ENCODE measurements around the gene STX7.

Gene STX7

DNA sequence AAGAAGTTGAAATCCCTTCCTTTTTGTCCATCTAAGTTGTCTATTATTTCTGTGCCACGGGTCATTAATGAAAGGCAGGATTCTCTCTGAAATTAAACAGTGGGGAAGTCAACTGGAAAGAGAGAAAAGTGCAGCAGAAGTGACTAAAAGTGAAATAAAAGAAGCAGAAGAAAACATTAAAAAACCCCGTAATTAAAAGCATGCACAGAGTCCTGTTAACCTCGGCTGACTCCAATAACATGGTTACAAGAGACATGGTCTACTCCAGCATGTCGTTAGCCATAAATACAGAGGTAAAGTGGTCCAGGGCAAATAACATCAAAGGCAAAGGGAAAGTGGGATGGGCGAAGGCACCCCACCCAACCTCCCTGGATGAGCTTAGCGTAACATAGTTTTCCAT is 98.6 kb downstream of the STX7 start:
- no peak for DNase-seq

DNA sequence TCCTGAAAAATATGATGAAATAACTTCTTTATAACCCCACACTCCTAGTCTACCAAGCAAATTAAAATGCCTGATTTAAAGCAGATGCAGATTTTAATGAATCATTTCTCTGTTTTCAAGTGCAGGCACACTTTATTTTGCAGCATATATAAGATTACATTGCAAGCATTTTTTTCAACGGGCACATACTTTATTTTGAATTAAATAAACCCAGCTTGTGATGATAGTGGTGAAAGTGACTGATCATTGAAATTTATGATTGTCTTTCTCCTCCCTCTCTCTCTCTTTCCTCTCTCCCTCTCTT is 99.5 kb downstream of the STX7 start:
- no peak for DNase-seq

DNA sequence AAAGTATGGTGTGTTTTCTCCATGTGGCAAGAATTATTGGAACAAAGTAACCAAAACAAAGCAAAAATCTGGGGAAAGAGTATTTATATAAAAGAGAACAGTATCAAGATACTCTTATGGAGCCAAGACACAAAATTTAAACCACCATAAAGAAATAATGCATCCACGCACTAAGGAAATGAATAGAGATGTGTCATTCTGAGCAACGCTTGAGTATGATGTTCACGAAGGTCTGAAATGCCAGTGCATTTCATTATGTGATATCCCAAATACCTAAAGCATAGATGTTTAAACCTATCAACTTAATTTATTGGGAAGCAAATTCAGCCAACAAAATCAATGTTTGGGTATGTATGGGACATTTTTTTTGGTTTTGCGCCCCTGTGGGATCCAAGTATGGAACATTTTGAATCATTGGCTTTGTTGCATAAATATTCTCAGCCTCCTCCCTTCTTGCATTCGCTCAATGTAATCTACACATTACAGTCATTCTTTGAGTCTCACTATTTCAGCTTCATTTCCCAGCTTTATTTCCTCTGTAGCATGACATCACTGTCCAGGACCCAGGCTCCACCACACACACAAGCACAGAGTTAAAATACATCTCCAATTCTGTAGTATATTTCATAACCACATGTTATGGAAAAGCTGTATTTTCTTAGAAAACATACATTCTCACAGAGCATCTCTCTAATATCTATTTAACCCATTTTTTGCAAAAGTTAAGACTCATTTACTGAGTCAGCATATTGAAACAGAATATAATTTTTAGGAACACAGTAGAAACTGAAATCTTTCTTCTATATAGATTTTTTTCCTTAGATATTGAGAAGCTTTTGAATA is 100.0 kb downstream of the STX7 start:
- DNase-seq: no peak

DNA sequence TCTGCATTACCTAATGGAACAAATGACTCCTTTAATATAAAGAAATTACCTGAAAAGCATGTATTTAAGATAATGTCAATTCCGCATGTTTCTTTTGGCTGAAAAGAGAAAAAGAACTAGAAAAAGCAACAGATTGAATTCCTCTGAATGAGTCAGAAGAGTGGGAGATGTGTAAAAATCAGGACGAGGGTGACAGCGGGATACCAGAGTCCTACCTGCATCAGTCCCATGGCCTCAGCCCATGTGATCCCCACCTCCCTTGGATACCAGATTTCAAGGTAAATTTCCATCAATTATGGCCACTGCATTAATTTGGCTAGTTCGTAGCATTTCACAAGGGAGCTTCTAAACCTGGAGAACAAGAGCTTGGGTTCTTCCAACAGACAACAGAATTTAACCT is 101.6 kb downstream of the STX7 start:
- no peak for DNase-seq

DNA sequence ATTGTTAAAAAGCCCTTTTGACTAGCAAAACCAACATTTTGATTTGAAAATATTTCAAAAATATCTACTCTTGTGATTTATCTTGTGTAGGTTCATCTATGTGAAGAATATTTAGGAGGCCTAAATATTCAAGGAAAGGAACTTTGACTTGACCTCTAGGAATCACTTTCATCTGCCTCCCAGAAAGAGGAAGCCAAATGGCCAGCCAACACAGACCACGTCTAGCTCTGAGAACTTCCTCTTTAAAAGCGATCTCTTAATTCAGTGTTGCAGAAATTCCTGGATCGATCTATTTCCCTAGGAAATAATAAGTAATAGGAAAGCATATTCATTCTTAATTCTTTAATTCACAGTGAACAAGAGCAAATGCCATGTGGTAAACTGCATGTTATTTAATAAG is 102.1 kb downstream of the STX7 start:
- no peak for DNase-seq

DNA sequence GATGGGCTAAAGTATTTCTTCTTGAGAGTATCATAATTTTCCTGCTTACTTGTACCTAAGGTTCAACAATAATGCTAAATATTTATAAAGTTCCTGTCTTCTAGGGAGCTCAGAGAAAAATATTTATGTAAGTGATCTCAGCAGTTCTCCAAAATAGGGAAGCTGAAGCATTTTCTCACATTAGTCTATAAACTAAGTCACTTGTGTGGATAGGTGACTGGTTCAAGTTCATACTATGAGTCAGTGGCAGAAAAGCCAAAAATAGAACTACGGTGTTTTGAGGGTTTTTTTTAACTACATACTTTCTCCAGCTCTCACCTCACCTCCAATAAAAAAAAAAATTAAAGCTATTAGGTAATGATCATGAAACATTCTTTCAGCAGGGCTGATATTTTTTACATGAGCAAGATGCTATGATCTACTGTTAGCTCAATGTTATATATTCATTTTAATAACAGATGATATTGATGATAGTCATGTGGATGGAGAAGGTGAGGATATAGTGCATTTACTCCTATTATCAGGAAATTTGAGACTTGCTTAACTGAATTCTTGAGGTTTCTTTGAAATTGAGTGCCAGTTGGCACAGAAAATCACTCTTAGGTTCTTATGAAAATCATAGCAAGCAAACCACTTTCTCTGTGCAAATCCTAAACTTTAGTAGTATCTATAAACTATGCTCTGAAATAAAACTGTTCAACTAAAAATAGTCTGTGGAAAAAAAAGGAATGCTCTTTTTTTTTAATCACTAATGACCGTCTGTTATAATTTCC is 107.6 kb downstream of the STX7 start:
- no peak for DNase-seq

DNA sequence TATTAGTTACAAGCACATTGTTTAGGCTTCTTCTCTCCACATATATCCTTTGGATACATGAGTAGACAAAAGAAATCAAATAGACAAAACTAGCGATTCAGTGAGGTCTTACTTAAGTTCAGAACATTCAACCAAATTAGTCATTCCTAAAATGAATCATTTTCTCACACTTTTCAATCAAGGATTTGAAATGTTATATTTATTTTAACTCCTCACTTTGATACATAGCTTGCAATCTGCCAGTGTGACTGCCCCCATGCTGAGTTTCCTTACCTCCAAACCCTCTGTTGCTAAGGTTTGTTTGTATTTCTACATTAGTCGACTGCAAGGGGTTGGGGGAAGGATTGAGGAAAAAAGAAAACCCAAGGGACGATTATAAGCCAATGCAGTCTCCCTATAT is 108.2 kb downstream of the STX7 start:
- DNase-seq: no peak

DNA sequence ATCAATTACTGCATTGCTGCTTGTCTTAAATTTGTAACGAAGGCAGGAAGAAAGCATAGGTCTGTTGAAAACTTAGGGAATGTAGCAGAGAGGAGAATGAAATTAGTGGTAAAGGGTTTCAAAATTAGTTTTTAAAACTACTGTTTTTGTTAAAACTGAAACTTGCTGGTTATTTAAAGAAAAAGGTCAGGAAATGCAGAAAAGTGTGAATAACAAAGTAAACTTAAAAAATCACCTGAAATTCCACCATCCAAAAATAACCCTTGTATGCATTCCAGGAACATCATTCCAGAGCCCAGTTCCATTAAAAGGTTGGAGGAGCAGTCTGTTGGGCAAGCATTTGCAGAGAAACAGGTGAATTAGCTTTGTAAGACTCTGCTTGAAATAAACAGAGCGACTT is 108.6 kb downstream of the STX7 start:
- no peak for DNase-seq

DNA sequence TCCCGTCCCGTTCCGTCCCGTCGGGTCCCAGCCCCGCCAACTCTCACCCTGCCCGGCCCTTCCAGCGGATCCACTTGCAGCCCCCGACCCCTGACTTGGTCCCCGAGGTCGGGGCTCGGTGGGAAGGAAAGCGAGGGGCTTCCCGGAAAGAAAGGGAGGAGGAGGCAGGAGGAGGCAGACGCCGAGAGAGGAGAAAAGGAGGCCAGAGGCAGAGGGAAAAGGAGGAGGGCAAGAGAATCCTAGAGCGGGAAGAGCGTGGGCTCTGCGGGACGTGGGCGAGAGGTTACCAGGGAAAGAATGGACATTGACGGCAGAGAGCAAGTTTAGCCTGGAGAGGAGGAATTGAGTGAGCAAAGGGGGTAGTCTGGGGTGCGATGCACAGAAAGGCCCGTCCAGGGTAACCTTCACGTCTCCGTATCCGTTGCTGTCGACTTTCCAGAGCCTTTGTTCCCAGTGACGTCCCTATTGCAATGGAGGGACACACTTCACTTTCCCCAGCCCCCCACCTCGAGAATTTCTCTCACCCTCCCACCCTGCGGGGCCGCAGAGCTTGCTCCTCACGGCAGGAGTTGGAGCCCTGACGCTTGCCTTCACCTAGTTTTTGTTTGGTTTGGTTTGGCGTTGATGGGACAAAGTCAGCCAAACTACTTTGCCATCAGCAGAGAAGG is 111.2 kb downstream of the STX7 start:
- no peak for DNase-seq

DNA sequence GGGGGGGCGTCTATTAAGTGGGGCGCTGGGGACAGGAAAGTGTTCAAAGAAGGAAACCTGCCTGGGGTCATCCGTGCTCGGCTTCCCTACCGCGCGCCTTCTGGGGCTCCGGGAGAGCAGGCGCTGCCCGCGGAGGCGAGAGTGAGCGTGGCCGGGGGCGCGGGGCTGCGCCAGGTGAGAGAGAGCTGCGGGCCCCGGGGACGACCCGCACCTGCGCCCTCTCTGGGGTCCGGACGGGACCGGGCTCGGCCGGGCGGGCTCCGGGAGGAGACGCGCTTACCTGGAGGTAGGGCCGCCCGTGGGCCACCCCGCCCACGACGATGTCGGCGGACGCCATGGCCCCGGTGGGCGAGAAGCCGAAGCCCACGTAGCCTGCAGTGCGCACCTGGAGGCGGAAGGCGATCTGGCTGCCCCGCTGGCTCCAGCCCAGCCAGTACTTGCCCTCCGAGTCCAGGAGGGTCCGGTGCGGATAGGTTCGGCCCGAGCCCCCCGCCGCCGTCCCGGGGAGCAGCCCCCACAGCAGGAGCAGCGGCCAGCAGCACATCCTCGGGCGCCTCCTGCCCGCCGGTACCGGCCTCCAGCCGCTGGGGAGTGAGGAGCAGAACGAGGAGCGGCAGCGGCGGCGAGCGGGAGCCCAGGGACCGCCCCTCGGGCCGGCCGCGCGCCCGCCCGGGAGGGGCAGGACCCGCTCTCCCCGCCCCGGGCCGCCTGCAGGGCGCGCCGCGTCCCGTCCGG is 111.9 kb downstream of the STX7 start, which contains the start of gene MOXD1:
Gene MOXD1, minus strand, starts transcription at position 593 of the 735 bp plus-strand sequence. Its CDS starts 49 bp downstream, at position 544.
- peak in 15 of 58 donors; percentile 3 to 40 (median 16) for DNase-seq

DNA sequence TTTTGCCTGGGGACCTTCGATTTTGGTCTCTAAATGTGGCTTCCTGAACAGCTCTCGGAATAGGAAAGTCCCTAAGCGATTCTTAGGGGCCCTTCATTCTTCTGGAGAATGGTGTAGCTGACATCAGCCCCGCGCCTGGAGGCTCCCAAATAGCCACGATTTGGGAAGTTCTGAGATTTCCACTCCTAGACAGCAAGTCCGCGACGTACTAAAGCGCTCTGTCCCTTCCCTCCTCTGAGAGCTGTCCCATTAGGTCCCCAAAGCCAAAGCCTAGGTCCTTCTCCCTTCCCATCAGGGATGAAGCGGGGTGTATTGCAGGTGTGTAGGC is 112.4 kb downstream of the STX7 start:
- no peak for DNase-seq

DNA sequence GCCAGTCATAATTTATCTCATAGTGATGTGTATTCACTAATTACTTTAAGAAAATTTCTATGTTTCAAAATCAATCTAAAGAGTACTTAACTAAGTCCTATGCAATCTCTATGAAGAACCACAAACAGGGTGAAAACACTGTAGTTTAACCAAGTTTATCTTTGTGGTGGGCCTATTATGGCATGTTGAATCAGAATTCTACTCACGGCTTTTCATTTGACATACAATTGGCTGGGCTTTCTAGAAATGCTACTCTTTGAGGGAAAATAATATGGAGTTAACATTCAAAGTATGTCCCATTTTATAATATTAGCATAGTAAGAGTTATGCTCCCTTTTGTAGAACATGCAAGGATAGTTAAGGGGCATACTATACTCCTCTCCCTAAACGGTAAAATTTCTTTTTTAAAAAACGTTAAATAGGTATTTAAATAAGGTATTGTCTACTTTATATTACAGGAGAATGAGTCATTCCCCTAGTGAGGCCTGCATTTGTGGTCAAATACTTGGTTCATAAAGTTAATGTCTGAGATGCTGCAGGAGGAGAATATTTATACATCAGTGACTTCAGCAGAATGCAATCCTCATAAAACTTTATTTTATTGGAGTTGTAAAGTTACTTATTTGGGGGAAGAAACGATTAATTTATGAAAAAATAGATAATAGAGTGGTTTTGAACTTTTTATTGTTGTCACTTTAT is 113.4 kb downstream of the STX7 start:
- DNase-seq: no peak

All from anterior cingulate cortex (tissue), 58 donors.